Hepatocyte (in vitro differentiated cells): ENCODE data around the gene PPIF.

Experiments
- EZH2phosphoT487 ChIP-seq: fragments of 200-600 bp; sonication (generic); IDR thresholded peaks from one replicate; pipeline ENCODE4 v1.6.1; 2018; ENCODE audit warnings: antibody characterized with exemption, mild to moderate bottlenecking, low read depth, moderate library complexity; ENCODE audit not compliant: unreplicated experiment, severe bottlenecking
- TF ChIP-seq, protein P1 (sequence below): fragments of 200-600 bp; sonication (generic); IDR thresholded peaks from 2 replicates; pipeline ENCODE4 v1.5.1; 2016; ENCODE audit warnings: antibody characterized with exemption, mild to moderate bottlenecking; ENCODE audit not compliant: poor library complexity

DNA sequence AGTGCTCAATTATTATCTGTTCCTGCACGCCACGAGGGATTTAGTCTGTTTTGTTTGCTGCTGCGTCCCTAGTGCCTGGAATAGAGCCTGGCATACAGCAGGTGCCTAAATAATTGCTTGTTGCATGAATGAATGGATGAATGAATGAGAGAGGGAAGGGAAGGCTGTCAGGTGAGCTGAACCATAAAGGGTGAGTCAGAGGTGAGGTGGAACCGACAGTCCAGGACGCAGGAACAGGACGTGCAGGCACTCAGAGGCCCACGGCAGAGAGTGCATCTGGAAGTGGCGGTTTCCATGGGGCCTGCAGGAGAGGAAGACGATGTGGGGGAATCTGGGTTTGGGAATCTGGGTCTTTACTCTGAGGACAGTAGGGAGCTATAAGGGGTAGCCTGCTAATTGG lies 17.7 kb upstream of the PPIF start:
- TF ChIP-seq, protein P1, sequence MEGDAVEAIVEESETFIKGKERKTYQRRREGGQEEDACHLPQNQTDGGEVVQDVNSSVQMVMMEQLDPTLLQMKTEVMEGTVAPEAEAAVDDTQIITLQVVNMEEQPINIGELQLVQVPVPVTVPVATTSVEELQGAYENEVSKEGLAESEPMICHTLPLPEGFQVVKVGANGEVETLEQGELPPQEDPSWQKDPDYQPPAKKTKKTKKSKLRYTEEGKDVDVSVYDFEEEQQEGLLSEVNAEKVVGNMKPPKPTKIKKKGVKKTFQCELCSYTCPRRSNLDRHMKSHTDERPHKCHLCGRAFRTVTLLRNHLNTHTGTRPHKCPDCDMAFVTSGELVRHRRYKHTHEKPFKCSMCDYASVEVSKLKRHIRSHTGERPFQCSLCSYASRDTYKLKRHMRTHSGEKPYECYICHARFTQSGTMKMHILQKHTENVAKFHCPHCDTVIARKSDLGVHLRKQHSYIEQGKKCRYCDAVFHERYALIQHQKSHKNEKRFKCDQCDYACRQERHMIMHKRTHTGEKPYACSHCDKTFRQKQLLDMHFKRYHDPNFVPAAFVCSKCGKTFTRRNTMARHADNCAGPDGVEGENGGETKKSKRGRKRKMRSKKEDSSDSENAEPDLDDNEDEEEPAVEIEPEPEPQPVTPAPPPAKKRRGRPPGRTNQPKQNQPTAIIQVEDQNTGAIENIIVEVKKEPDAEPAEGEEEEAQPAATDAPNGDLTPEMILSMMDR, result no peak
- no peak for TF ChIP-seq EZH2phosphoT487
